Mammary epithelial cell (primary cell): ENCODE data around the gene FAAP100.

Source experiments
- EZH2 ChIP-seq: IDR thresholded peaks from 2 replicates; pipeline ENCODE4 v1.6.1; 2012; ENCODE audit warnings: low read length, inconsistent platforms, borderline replicate concordance
- TF ChIP-seq, protein P1 (sequence below), 2 donors: IDR thresholded peaks in 1 of 2; conservative IDR thresholded peaks in 1 of 2; 2 replicates each; pipeline ENCODE4 v1.5.1; 2011 to 2012; ENCODE audit warnings: inconsistent platforms in 2 of 2, low read length in 2 of 2, mild to moderate bottlenecking in 2 of 2, control low read depth in 1 of 2, low read depth in 1 of 2; ENCODE audit not compliant: insufficient read depth in 1 of 2; ENCODE audit errors: extremely low read depth in 1 of 2

DNA sequence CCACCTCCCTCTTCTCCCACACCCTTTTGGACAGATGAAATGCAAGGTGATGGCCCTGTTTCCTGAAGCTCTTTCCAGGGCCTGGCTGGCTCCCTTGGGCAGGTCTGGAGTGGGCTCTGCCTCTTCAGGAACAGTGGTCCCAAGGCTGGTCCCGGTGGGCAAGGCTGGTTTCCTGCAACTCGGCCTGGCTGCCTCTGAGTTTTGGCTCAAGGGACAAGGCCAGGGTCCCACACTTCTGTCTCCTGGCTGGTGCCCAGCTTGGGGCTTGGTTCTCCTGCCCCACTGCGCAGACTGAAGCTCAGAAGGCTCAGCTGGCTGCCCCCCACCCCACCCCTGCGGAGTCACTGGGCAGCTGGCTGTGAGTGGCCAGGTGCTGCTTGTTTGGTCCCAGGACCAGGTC, 35.7 kb downstream of the FAAP100 start:
- TF ChIP-seq, protein P1, sequence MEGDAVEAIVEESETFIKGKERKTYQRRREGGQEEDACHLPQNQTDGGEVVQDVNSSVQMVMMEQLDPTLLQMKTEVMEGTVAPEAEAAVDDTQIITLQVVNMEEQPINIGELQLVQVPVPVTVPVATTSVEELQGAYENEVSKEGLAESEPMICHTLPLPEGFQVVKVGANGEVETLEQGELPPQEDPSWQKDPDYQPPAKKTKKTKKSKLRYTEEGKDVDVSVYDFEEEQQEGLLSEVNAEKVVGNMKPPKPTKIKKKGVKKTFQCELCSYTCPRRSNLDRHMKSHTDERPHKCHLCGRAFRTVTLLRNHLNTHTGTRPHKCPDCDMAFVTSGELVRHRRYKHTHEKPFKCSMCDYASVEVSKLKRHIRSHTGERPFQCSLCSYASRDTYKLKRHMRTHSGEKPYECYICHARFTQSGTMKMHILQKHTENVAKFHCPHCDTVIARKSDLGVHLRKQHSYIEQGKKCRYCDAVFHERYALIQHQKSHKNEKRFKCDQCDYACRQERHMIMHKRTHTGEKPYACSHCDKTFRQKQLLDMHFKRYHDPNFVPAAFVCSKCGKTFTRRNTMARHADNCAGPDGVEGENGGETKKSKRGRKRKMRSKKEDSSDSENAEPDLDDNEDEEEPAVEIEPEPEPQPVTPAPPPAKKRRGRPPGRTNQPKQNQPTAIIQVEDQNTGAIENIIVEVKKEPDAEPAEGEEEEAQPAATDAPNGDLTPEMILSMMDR (conservative IDR thresholded peaks at IDR 0.05 in 1 of 2, IDR thresholded peaks at IDR 0.05 in 1 of 2; ENCODE audit: extremely low read depth in 1 of 2, insufficient read depth in 1 of 2, low read depth in 1 of 2, low read length in 2 of 2): no peak
- TF ChIP-seq EZH2: no peak
